NB4 (cell line): ENCODE results near the gene STAT5B.

ENCODE experiments used
- DNase-seq: peaks from one replicate; pipeline ENCODE4 v3.0.0; 2010; ENCODE audit warnings: low read depth
- H3K4me3 ChIP-seq: one replicate; pipeline ENCODE4 v1.5.1; 2011; ENCODE audit warnings: mild to moderate bottlenecking, low read depth, low read length, moderate library complexity
- MYC ChIP-seq: IDR thresholded peaks from 2 replicates; pipeline ENCODE4 v1.6.1; 2011; ENCODE audit warnings: low read depth, low read length
- POLR2A ChIP-seq: IDR thresholded peaks from 2 replicates; pipeline ENCODE4 v1.6.1; 2011; ENCODE audit warnings: mild to moderate bottlenecking; ENCODE audit not compliant: insufficient read length; ENCODE audit errors: extremely low read depth
- TF ChIP-seq, protein P1 (sequence below): IDR thresholded peaks from one replicate; pipeline ENCODE4 v1.5.1; 2012; ENCODE audit warnings: low read depth, low read length
- TF ChIP-seq, protein P2 (sequence below): IDR thresholded peaks from 2 replicates; pipeline ENCODE4 v1.6.1; 2011; ENCODE audit warnings: low read depth, low read length

STAT5B gene

GRCh38 chr17:42192189-42193126, 83.7 kb downstream of the STAT5B start:
- TF ChIP-seq MYC (no peak), POLR2A (no peak)
- TF ChIP-seq, protein P1, sequence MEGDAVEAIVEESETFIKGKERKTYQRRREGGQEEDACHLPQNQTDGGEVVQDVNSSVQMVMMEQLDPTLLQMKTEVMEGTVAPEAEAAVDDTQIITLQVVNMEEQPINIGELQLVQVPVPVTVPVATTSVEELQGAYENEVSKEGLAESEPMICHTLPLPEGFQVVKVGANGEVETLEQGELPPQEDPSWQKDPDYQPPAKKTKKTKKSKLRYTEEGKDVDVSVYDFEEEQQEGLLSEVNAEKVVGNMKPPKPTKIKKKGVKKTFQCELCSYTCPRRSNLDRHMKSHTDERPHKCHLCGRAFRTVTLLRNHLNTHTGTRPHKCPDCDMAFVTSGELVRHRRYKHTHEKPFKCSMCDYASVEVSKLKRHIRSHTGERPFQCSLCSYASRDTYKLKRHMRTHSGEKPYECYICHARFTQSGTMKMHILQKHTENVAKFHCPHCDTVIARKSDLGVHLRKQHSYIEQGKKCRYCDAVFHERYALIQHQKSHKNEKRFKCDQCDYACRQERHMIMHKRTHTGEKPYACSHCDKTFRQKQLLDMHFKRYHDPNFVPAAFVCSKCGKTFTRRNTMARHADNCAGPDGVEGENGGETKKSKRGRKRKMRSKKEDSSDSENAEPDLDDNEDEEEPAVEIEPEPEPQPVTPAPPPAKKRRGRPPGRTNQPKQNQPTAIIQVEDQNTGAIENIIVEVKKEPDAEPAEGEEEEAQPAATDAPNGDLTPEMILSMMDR: no peak
- TF ChIP-seq, protein P2, sequence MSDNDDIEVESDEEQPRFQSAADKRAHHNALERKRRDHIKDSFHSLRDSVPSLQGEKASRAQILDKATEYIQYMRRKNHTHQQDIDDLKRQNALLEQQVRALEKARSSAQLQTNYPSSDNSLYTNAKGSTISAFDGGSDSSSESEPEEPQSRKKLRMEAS: no peak
- no peak for DNase-seq
- H3K4me3 ChIP-seq: no peak overlapping the region

DNA sequence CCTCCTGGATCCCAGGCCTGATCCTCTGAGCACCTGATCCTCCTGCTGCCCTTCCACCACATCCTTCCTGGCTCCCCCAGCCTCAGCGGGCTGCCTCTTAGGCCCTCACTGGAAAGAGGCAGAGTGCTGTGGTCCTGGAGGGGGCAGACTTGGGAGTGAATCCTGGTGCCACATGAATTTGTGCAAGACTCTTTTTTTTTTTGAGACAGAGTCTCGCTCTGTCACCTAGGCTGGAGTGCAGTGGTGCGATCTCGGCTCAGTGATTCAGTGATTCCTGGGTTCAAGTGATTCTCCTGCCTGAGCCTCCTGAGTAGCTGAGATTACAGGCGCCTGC, 84.9 kb downstream of the STAT5B start:
- no peak overlapping the region for H3K4me3 ChIP-seq
- DNase-seq: no peak
- TF ChIP-seq, protein P2: no peak
- TF ChIP-seq, protein P1: no peak
- TF ChIP-seq POLR2A (no peak), MYC (no peak)

DNA sequence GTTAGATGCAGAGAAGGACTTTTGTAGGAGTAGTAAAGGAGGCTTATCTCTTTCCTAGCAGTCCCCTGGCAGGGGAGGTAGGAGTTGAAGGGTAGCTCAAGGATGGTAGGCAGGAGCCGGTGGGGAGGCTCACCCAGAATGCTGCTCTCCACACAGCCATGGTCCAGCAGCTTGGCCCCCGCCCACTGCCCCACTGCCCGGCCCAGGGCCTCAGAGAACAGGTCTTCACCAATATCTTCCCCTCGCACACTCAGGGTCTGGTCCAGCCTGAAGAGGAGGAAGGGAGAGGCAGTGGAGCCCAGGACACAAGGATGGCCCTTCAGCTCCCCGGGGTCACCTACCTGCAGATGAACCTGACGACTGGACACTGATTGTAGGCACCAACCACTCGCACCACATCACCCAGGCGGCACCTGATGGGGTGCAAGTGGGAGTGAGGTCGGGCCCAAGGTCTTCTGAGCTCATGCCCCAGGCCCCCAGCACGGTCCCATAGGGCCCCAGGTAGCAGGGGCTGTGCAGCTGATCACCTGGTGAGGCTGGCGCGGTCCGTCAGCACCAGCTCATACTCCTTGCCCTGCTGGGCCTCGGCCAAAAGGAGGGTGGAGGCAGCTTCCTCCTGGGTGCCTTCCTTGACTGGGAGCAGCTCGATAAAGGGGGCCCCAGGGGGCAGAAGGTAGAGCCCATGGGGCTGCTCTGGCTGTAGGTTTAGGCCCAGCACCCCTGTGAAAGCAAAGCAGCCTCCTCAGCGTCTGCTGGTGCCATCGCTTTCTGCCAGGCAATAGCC, 85.5 kb downstream of the STAT5B start:
- no peak for DNase-seq
- TF ChIP-seq, protein P2: no peak
- TF ChIP-seq, protein P1: no peak
- TF ChIP-seq MYC (no peak), POLR2A (no peak)
- H3K4me3 ChIP-seq: no peak overlapping the region

DNA sequence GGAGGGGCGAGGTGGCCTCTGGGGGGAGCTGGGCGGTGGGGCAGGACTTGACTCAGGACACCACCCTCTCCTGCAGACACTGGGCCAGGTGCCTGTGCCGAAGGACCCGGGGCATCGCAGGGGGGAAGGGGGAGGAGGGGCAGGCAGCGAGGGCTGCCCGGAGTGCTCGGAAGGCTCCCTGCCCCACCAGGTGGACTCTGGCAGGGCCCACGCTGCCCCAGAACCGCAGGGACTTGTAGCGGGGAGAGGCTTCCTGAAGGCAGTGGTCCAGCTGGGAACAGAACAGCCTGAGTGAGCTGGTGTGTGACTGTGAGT, 86.6 kb downstream of the STAT5B start:
- no peak for DNase-seq
- TF ChIP-seq, protein P2: no peak
- TF ChIP-seq MYC (no peak), POLR2A (no peak)
- TF ChIP-seq, protein P1: no peak
- H3K4me3 ChIP-seq: no peak overlapping the region

- DNase-seq: peak; percentile 96
- TF ChIP-seq MYC: peak; percentile 87
- TF ChIP-seq, protein P2: peak; percentile 78
- TF ChIP-seq, protein P1: no peak
- H3K4me3 ChIP-seq: no peak overlapping the region
Observed at GRCh38 chr17:42188749-42189650, 87.2 kb downstream of the STAT5B start.
